C4-2B (cell line): ENCODE results near the gene UBE2A.

Experiments used
- ZFX ChIP-seq: fragments of 450-650 bp; IDR thresholded peaks from 2 replicates; pipeline ENCODE4 v1.6.1; 2017
- TF ChIP-seq, protein P1 (sequence below): fragments of 450-650 bp; conservative IDR thresholded peaks from 2 replicates; pipeline ENCODE4 v1.5.1; 2017; ENCODE audit warnings: mild to moderate bottlenecking

- TF ChIP-seq, protein P1, sequence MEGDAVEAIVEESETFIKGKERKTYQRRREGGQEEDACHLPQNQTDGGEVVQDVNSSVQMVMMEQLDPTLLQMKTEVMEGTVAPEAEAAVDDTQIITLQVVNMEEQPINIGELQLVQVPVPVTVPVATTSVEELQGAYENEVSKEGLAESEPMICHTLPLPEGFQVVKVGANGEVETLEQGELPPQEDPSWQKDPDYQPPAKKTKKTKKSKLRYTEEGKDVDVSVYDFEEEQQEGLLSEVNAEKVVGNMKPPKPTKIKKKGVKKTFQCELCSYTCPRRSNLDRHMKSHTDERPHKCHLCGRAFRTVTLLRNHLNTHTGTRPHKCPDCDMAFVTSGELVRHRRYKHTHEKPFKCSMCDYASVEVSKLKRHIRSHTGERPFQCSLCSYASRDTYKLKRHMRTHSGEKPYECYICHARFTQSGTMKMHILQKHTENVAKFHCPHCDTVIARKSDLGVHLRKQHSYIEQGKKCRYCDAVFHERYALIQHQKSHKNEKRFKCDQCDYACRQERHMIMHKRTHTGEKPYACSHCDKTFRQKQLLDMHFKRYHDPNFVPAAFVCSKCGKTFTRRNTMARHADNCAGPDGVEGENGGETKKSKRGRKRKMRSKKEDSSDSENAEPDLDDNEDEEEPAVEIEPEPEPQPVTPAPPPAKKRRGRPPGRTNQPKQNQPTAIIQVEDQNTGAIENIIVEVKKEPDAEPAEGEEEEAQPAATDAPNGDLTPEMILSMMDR, result peak; percentile 11; the same call in 1 of the 2 replicates
- TF ChIP-seq ZFX, result no peak
Observed at GRCh38 chrX:119539872-119540271, 34.5 kb upstream of the UBE2A start.
